Amygdala (tissue), 56 donors: ENCODE data around the gene CD80.
"Not testable (repeated sequence)": the region's sequence is repeated elsewhere in the genome, so short reads cannot be mapped to it uniquely, and the experiment has no call there.

Experiments
- DNase-seq, 56 donors: peaks; one replicate each; lab custom pipeline; 2025; lab: John Stamatoyannopoulos, UW

CD80 gene, protein sequence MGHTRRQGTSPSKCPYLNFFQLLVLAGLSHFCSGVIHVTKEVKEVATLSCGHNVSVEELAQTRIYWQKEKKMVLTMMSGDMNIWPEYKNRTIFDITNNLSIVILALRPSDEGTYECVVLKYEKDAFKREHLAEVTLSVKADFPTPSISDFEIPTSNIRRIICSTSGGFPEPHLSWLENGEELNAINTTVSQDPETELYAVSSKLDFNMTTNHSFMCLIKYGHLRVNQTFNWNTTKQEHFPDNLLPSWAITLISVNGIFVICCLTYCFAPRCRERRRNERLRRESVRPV

DNA sequence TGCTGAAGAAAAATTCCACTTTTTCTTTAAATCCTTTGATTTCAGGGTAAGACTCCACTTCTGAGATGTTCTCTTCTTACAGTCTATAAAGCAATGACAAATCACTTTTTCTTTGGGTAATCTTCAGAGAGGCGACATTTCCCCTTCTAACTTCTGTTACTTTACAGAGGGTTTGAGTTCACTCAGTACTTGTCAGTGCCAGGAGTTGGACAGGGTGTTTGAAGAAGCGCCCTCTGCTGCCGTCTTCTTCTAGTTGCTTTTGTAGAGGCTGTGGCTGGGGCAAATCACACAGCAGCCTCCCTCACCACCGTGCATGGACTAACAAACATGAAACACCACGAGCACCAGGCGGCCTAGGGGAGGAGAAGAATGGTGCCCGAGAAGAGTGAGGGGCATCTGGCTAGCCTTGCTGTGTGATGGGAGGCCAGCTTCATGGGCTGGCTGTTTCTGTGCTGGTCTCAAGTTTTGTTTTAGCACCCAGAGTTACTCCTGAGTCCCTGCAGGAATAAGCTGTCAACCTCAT, at the start of gene CD80:
Gene CD80 (minus strand): TSS at position 174 of the 523 bp plus-strand sequence. CDS start 1,886 bp downstream, outside the sequence.
- peak in 10 of 56 donors; percentile 0 to 49 (median 10) for DNase-seq

DNA sequence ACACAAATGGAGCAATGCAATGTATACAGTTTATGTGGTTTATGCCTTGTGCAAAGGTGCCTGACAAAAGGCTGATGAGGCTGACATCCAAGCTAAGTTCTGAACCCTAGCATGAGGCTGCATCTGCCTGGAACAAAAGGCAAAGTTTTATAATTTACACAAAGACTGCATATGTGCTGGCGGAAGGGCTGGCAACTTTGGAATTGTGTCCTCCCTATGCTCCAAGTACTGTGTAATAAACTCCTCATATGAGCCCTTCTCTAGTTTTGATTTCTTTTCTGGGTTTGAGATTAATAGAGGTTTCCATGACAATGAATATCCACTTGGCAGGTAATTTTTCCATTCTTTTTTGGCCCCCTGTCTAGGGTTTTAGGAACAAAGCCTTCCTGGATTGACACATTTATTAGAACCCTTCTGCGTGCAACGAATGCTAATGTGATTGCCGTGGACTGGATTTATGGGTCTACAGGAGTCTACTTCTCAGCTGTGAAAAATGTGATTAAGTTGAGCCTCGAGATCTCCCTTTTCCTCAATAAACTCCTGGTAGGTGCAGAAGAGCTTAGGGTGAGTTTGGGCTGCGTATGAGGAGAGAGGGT, 49.1 kb upstream of the CD80 start:
- no peak for DNase-seq

DNA sequence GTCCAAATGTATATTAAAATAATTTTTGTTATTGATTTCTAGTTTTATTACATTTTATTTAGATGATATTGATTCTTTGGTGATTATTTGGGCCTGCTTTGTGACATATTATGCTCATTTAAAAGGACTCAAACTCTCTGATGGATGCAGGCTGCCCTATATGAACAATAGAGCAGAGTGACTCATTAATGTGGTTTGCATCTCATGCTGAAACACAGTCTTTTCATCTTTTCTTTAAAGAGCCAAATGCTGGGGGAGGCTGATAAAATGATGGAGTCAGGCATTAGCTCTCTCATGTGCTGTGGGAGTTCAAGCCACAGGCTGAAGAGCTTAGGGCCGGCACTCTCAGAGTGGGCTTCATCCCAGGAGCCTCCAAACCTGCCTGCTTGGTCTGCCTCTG, 45.5 kb upstream of the CD80 start:
- DNase-seq = no peak

DNA sequence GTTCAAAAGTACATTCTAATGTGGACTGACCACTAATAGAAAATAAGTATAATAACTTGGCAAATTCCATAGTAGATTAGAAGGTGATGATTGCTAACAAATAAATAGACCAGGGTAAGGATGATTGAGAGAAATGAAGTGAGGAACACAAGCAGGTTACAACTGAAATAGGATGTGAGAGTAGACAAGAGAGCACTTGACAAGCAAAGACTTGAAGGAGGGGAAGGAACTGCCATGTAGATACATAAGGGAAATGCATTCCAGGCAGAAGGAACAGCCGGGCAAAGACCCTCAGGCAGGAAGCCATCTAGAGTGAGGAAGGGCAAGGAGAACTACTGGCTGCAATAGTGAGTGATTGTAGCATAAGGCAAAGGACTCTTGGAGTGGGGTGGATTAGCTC, 43.3 kb upstream of the CD80 start:
- no peak for DNase-seq

DNA sequence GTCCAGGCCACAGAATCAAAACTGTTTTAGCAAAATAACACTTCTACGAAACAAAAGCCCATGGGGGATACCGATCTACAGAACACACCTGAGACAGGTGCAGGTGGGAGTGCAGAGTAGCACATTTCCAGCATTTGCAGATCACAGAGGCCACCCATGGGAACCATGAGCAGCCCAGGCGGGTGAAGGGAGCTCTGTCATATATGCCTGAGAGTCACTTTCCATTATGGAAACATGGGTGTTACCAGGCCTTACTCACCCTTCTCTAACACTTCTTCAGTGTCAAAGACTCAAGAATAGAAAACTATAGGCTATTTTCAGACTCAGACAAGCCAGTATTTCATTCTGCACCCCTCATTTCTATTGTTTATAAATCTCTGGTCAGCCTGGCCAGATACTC, 41.7 kb upstream of the CD80 start:
- no peak for DNase-seq

DNA sequence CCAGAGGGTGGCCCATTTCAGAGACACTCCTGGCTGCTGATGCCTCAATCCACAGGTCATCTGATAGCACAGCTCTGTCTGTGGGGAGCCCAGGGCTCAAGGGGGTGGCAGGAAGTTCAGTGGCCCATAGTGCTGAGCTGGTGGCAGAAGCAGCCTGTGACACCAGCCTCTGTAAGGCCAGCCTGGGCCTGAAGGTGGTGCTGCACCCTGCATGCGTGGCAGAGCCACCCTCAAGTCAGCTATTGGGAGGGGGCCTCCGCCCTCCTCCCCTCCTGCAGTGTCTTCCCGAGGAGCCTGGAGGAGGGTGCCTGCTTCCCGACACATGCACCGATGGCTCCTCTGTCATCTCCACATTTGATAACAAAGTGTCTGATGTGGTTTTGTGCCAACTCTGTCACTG, 41.3 kb upstream of the CD80 start:
- DNase-seq = peak in 1 of 56 donors; percentile 5

DNA sequence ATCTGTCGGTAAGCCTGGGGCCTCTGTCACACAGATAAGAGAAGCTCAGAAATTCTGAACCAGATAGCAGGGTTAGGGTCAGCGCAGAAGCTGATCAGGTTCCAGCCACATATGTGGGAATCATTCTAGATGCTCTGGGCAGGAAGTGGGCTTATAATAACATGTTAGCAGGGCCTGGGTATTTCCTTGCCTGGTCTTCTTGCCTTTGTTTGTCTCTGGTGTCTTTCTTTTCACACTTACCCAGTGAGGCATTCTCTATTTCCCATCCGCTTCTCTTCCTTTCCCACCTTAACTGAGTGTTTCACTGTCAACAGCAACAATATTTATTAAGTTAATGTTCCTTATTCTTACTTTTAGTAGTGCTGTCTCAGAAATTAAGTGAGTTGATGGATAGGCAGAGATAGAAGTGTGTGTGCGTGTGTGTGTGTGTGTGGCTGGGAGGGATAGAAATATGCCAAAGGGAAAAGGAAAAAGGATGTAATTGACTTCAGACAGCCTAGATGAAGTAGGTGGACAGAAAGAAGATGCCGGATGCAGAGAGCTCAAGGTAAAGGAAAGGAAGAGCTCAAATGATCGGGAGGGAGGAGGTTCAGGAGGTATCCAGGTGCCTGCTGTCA, 40.3 kb upstream of the CD80 start:
- no peak for DNase-seq

DNA sequence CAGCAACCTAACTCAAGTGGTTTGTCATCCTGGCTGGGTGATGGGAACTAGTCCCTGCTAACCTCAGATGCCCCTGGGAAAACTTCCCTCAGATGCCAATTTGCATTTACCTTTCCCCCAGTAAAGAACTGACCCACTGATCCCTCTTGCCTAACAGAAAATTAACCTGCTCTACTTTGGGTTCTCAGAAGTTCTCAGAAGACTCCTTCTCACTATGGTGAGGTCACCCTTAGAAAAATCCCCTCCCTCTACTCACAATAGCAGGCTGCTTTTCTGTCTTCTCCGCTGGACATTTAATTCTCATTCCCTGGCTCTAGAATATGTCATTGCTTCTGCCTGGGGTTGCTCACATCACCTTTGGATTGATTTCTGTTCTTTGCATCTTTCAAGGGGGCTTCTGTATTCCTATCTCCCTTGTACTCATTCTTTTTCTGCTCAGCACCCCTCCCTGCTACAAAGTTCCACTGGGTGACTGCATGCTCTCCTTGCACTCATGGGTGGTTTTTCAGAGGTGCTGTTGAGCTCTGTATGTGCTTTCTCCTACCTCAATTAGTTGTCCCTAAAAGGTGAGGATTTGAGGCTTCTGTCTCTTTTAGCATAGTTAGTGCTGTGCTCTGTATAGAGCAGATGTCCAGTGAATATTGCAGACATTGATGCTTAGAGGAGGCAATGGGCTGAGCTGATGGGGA, 39.1 kb upstream of the CD80 start:
- DNase-seq = no peak

DNA sequence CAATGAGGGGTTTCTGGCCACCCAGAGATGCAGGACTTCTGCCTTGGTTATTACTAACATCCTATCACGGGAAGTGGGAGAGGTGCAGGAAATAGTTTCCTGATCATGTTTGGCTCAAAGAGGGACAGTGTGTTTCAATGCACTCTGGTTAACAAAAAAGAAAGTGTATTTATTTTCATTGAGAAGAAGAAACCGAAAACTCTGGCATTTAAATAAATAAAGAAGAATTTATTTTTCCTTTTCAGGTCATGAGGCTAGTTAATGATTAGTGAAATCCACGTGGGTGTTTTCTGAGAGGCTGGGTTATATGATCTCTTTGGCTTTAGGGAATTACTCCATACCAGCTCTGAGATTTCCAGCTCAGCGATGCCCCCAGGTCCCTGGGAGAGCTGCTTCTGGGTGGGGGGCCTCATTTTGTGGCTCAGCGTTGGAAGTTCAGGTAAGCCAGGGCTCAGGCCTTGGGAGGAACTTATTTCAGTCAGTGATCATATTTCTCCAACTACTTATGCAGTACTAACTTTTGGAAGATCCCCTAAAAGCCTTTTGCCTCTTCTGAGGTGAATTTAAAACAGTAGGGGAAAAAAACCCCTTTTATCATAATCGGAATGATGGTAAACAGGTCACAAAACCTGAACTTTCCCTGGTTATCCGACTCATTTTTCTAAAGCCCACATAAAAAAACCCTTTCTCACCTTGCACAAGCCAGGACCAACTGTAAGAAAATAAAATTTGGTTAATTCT, 38.3 kb upstream of the CD80 start, which contains the start of gene PLA1A:
Gene PLA1A (plus strand): TSS at position 338 of the 741 bp plus-strand sequence. CDS start 29 bp downstream, at position 367.
- no peak for DNase-seq

DNA sequence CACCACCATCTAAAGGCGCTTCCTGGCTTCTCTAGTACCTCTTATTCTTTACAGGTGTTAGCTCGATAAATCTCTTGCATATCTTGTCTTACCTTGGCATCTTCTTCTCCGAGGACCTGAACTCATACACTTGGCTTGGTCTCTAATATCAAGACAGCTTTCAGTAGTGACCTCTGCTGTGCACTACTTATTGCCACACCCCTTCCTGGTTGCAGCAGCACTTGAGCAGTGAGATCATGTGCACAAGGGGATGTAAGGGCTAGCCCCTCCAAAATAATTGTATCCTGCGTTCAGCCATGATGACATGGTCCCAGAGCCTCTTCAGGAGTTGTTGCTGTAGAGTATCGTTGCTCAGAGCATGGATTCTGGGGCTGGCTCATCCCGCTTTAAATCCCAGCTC, 37.0 kb upstream of the CD80 start:
- no peak for DNase-seq

DNA sequence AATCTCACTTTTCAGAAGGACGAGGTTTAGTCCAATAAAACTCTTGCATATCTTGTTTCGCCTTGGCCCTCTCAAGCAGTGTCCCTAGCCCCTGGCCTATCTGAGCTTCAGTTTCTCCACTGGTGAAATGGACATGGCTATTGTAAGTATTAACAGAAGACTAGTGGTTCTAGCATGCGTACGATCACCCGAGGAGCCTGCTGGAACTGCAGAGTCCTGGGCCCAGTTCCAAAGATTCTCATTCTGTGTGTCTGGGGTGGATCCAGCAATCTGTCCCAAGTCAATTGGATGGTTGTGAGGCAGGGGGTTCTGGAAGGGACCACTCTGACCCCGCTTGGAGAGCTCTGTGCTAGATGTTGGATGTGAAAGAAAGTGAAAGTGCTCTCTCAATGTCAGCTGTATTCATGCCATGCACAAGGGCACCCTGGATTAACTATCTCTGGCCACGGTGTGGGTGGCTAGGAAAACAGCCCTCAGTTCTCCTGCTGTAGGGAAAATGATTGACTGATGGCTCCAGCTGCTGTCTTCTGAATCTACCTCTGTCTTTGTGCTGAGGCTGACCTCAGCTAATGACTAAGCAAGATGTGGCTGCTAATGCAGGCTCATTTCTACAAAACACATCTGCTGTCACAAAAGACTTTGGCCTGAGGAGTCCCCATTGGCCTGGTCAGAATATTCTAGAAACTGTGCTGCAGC, 36.4 kb upstream of the CD80 start:
- DNase-seq = peak in 3 of 56 donors; percentile 4 to 62 (median 57)

DNA sequence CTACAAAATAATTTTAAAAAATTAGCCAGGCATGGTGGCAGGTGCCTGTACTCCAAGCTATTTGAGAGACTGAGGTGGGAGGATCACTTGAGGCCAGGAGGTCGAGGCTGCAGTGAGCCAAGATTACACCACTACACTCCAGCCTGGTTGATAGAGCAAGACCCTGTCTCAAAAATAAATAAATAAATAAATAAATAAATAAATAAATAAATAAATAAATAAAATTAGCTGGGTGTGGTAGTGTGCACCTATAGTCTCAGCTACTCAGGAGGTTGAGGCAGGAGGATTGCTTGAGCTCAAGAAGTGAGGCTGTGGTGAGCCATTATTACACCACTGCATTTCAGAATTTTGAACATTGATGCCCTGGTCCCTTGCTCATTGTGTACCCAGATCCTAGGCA, 35.5 kb upstream of the CD80 start:
- DNase-seq = not testable (repeated sequence)

DNA sequence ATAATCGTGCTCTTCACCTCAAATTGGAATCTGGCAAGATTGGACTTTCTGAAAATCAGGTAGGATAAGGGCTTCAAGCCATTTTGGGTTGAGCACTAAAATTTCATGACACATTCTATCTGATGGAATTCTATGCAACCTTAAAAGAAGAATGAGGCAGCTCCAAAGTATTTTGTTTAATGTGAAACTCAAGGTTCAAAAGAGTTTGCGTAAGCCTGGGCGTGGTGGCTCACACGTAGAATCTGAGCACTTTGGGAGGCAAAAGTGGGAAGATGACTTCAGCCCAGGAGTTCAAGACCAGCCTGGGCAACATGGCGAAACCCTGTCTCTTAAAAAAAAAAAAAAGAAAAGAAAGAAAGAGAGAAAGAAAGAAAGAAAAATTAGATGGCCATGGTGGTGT, 34.7 kb upstream of the CD80 start:
- DNase-seq = no peak

DNA sequence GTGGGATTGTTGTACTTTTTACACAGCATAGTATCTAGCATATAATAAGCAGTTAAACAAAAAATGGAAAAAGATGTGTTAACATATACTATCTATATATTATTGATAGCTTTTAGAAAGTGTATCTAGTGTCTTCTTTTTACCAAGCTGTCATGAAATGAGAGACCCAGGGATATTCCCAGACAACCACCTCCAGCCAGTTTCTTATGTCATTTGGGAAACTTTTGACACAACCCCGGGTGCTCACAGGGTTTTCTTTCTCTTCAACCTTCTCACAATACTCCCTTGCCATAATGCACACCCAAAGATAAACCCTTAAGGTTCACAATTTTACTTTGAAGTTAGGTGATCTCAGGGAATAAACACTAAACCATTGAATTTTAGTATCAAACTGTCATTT, 33.4 kb upstream of the CD80 start:
- no peak for DNase-seq

DNA sequence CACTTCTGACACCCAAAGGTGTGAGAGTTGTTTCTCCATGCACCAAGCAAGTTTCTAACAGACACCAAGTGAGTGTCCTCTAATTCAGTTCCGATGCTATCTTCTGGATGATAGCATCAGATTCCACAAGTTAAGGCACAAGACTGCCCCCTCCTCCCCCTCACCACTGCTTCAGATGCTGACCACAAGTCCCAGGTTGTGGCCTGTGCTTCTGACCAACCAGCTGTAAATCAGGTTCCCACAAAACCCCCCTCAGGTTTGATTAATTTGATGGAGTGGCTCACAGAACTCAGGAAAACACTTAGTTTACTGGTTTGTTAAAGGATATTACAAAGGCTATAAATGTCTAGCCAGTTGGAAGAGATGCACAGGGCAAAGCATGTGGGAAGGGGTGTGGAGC, 31.3 kb upstream of the CD80 start:
- DNase-seq = no peak

DNA sequence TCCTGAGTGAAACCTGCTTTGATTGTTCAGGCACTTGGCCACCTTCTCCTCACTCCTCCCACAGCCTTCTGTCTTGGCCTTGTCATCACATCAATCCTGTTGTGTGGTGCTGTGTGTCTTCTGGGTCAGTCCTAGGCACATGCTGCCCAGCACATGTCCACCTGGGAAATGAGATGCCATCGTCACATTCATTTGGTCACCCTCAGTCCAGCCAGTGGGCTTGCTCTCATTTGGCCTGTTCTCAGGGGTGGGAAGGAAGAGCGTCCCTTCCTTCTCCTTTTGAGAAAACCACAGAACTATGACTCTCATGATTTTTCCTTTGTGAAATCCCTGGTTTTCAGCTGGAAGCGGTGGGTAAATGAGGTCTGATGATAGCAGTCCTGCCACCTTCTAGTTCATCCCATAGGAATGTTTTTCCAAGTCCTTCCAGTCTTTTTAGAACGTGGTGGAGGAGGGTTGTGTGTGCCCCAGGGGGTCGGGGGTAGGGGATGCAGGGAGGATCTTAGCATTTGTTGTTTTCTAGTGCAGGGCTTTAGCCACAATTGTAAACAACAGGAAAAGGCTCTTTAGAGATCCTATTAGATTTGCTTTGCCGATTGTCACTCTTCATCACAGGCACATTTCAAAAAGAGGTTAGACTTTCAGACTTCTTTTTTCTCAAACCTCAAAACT, 29.8 kb upstream of the CD80 start:
- DNase-seq = peak in 1 of 56 donors; percentile 10

DNA sequence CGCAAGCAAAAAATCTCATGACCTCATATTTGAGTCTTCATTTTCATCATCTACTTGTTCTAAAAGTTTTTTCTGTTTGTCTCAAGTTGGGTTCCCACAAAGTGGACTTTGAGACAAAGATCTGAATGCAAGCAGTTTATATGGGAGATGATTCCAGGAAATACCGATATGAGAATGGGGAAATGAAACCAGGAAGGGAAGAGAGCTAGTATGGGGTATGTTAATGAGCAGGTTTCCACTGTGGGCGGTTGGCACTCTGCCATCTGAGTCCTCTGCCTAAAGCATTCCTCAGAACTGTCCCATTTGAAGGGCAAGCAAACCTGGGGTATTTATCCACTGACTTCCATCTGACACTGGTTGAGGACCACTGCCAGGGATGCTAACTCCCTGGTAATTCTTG, 28.7 kb upstream of the CD80 start:
- DNase-seq = peak in 8 of 56 donors; percentile 1 to 43 (median 16)

DNA sequence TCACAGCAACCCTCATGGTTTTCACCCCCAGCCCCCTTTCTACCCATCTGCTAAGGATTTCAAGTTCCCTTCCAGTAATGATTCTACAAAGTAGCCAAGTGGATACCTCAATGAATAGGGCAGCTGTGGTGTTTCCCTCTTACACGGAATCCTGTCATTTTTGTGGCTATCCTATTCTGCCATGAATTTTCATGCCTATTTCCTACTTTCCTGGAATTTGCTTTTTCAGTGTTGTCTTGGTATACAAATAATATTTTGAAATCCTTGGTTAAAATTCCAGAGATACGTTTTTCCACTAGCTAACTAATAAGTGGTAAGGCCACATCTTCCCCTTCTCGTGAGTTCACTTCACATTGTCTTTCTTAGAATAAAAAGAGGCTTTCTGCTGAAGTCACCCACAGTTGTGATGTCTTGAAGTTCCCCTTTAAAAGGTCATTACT, 27.3 kb upstream of the CD80 start:
- DNase-seq = no peak
